BLaER1 treated with 17β-estradiol and CSF1 and Interleukin-3, amounts not matched to agents 10 nM and 100 nM (cell line): ENCODE data around the gene TSNAX.
"Not testable (repeated sequence)": the region's sequence is repeated elsewhere in the genome, so short reads cannot be mapped to it uniquely, and the experiment has no call there.

Experiments
- H3K27ac ChIP-seq, 11 experiments: shearing (Covaris generic); formaldehyde crosslinking; 2 replicates each; pipeline ENCODE4 v1.8.1; 2022
- H3K27me3 ChIP-seq, 11 experiments: shearing (Covaris generic); formaldehyde crosslinking; 2 replicates each; pipeline ENCODE4 v1.8.1; 2022
- H3K36me3 ChIP-seq, 11 experiments: shearing (Covaris generic); formaldehyde crosslinking; 2 replicates each; pipeline ENCODE4 v1.8.1; 2022
- H3K4me1 ChIP-seq, 10 experiments: shearing (Covaris generic); formaldehyde crosslinking; 2 replicates each; pipeline ENCODE4 v1.8.1; 2022
- H3K4me2 ChIP-seq, 11 experiments: shearing (Covaris generic); formaldehyde crosslinking; 2 replicates each; pipeline ENCODE4 v1.8.1; 2022
- H3K4me3 ChIP-seq, 10 experiments: shearing (Covaris generic); formaldehyde crosslinking; 2 replicates each; pipeline ENCODE4 v1.8.1; 2022
- H3K9ac ChIP-seq, 11 experiments: shearing (Covaris generic); formaldehyde crosslinking; 2 replicates each; pipeline ENCODE4 v1.8.1; 2022
- H3K9me3 ChIP-seq, 11 experiments: shearing (Covaris generic); formaldehyde crosslinking; replicated peaks in 1 of 11; 2 replicates each; pipeline ENCODE4 v1.8.1; 2022
- H4K20me1 ChIP-seq, 11 experiments: shearing (Covaris generic); formaldehyde crosslinking; 2 replicates each; pipeline ENCODE4 v1.8.1; 2022
- Cebpa-rat ChIP-seq, 11 experiments: shearing (Covaris generic); IDR thresholded peaks; 2 replicates each; pipeline ENCODE4 v1.8.1; 2022

TSNAX gene

DNA sequence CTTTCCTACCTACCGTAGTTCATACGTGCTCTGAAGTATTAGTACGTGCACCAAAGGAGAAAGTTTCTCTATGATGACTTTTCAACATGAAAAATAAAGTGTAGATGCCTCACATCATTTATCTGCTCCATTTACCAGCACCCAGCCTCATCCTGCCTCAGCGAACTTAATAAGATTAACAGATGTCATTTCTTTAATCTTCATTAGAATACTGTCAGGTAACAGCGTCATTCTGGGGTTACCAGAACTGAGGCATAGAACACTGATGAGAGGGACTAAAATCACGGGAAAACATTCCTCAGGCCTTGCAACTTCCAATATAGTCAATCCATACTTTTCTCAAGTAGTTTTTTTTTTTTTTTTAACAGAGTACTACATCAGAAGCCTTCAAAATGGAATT is 54.9 kb downstream of the TSNAX start:
- H3K4me1 ChIP-seq = peaks cover 11 to 20% (median 17%) of the 10 kb centered on the region in 10 experiments
- H3K9ac ChIP-seq = no peak overlapping the region
- no peak overlapping the region for H3K27ac ChIP-seq
- no peaks in the 10 kb centered on the region for H4K20me1 ChIP-seq
- no peaks in the 10 kb centered on the region for H3K9me3 ChIP-seq
- H3K4me3 ChIP-seq = no peak overlapping the region
- H3K36me3 ChIP-seq = no peaks in the 10 kb centered on the region
- H3K27me3 ChIP-seq = no peaks in the 10 kb centered on the region
- H3K4me2 ChIP-seq = no peak overlapping the region
- no peak for TF ChIP-seq Cebpa-rat (IDR thresholded peaks at IDR 0.05)

DNA sequence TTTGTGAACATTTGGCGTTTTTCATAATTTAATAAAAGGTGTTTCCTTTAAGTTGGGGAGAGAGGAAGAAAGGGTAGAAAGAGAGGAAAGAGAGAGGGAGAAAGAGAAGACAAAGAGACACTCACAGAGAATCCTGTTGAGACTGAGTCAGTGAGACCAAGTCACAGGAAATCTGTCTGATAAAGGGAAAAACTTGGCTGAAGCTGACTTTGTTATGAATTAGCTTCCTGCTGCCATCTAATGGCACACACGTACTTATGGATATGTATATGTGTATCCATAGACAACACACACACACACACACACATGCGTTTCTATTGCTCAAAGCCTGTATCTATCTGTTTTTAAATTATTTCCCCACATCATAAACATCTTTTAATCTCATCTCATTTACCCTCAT is 55.6 kb downstream of the TSNAX start:
- Histone ChIP-seq H4K20me1 (no peaks in the 10 kb centered on the region), H3K9me3 (no peaks in the 10 kb centered on the region), H3K27me3 (no peaks in the 10 kb centered on the region), H3K36me3 (no peaks in the 10 kb centered on the region), H3K4me3 (no peak overlapping the region), H3K4me2 (peak overlapping the region in 6 of 11 experiments; percentile 38 to 66 (median 52); a peak in 10 of 22 replicates), H3K9ac (no peak overlapping the region), H3K4me1 (peaks cover 11 to 20% (median 17%) of the 10 kb centered on the region in 10 experiments), H3K27ac (peak overlapping the region in 9 of 11 experiments; percentile 1 to 55 (median 39); a peak in 7 of 22 replicates)
- no peak for TF ChIP-seq Cebpa-rat (IDR thresholded peaks at IDR 0.05)

DNA sequence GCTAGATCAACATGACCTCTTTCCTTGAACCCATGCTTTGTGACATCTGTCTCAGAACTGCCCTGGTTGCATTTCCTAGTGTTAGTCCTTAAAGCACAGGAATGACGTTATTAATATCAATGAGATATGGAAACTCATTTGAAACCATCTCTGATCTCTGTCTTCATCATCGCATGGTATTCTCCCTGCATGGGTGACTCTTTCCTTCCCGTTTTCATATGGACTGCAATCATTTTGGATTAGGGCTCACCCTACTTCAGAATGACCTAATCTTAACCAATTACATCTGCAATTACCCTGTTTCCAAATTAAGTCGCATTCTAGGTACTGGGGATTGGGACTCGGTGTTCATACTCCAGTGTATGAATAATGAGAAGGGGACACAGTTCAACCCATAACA is 56.5 kb downstream of the TSNAX start:
- H3K27me3 ChIP-seq = no peaks in the 10 kb centered on the region
- H3K36me3 ChIP-seq = no peaks in the 10 kb centered on the region
- peak overlapping the region in 8 of 11 experiments; percentile 20 to 55 (median 44); a peak in 10 of 22 replicates for H3K27ac ChIP-seq
- H3K4me2 ChIP-seq = peak overlapping the region; percentile 26 to 66 (median 41); a peak in 20 of 22 replicates
- 0 out of 22 replicates have a peak overlapping the region, but pooled peaks of 1 of the 11 experiments have one; percentile 15 for H3K9ac ChIP-seq
- H3K4me1 ChIP-seq = peaks cover 11 to 20% (median 17%) of the 10 kb centered on the region in 10 experiments
- no peaks in the 10 kb centered on the region for H4K20me1 ChIP-seq
- no peak overlapping the region for H3K4me3 ChIP-seq
- no peaks in the 10 kb centered on the region for H3K9me3 ChIP-seq
- TF ChIP-seq Cebpa-rat (IDR thresholded peaks at IDR 0.05) = no peak

DNA sequence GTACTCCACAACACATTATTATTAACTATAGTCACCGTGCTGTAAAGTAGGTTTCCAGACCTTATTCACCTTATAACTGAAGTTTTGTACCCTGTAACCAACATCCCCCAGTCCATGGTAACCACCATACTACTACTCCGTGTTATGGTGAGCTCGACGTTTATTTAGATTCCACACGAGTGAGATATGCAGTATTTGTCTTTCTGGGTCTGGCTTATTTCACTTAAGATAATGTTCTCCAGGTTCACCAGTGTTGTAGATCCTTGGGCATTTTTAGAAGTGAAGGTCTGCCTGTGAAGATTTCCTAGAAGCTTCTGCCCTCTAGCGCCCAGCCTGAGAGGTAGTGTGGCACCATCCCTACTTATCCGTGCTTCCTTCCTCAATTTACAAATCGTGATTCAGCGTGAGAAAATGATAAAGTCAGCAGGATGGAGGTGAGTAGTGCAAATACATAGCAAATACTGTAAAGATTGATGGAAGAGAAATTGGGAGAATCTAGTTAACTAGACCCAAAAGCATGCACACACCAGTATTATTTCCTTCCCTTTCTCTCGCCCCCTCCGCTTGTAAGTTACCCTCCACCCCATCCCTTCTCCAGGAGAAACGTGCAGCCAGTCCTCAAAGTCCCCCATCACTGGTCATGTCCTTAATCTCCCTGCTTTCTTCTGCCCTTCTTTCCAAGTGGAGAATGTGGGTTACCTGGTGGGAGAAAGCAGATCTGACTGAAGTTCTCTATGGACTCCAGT is 62.2 kb downstream of the TSNAX start:
- H3K27ac ChIP-seq = no peak overlapping the region
- TF ChIP-seq Cebpa-rat (IDR thresholded peaks at IDR 0.05) = no peak
- H3K4me2 ChIP-seq = peak overlapping the region in 4 of 11 experiments; percentile 44 to 47 (median 44); a peak in 8 of 22 replicates
- H3K27me3 ChIP-seq = no peaks in the 10 kb centered on the region
- peaks cover 0 to 29% (median 15%) of the 10 kb centered on the region in 10 experiments; a peak in 14 of 20 replicates for H3K4me1 ChIP-seq
- H3K36me3 ChIP-seq = no peaks in the 10 kb centered on the region
- no peak overlapping the region for H3K4me3 ChIP-seq
- H3K9me3 ChIP-seq = no peaks in the 10 kb centered on the region
- H3K9ac ChIP-seq = no peak overlapping the region
- no peaks in the 10 kb centered on the region for H4K20me1 ChIP-seq

DNA sequence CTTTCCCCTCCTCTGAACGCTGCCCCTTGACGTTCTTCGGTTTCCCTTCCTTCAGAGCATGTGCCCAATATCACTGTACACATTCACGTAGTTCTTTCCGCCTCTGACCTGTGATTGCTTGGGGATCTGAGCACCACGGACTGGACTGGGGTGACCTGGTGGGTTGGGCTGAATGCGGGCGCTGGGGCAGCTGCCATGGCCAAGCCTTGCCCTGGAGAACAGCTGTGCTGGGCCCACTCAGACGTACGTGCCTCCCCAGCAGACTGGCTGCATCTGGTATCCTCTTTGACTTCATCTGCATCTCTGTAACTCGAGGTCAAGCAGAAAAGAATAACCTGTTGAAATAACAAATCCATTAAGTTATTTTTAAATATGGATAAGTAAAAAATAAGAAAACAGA is 63.0 kb downstream of the TSNAX start:
- no peak overlapping the region for H3K9ac ChIP-seq

DNA sequence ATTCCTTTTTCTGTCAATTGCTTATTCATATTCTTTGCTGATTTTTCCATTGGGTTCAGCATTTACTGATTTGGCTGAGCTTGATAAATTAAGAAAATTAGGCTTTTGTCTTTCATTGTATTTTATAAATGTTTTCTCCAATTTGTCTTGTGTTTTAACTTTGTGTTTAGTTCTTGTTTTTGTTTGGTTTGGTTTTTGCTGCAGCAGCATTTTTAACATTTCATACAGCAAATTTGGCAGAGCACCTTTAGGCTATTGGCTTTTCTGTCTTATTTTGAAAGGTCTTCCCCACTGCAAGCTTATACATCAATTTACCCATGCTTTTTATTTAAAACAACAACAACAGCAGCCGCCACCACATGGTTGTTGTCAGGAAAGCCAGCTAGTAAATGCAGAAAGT is 64.3 kb downstream of the TSNAX start:
- no peaks in the 10 kb centered on the region for H3K36me3 ChIP-seq
- no peak overlapping the region for H3K27ac ChIP-seq
- TF ChIP-seq Cebpa-rat (IDR thresholded peaks at IDR 0.05) = no peak
- no peaks in the 10 kb centered on the region for H3K27me3 ChIP-seq
- H3K4me3 ChIP-seq = no peak overlapping the region
- H4K20me1 ChIP-seq = no peaks in the 10 kb centered on the region
- no peak overlapping the region for H3K4me2 ChIP-seq
- H3K4me1 ChIP-seq = peaks cover 0 to 35% (median 13%) of the 10 kb centered on the region in 10 experiments; a peak in 11 of 20 replicates
- no peak overlapping the region for H3K9ac ChIP-seq
- H3K9me3 ChIP-seq = no peaks in the 10 kb centered on the region

More for the DNA sequence above, 63.0 kb downstream of the TSNAX start:
- Histone ChIP-seq H4K20me1 (no peaks in the 10 kb centered on the region), H3K4me2 (peak overlapping the region in 3 of 11 experiments; percentile 31 to 44 (median 33); a peak in 4 of 22 replicates), H3K27ac (no peak overlapping the region), H3K4me3 (no peak overlapping the region), H3K36me3 (no peaks in the 10 kb centered on the region), H3K4me1 (peaks cover 0 to 33% (median 13%) of the 10 kb centered on the region in 10 experiments; a peak in 11 of 20 replicates), H3K9me3 (no peaks in the 10 kb centered on the region), H3K27me3 (no peaks in the 10 kb centered on the region)
- TF ChIP-seq Cebpa-rat (IDR thresholded peaks at IDR 0.05) = no peak

DNA sequence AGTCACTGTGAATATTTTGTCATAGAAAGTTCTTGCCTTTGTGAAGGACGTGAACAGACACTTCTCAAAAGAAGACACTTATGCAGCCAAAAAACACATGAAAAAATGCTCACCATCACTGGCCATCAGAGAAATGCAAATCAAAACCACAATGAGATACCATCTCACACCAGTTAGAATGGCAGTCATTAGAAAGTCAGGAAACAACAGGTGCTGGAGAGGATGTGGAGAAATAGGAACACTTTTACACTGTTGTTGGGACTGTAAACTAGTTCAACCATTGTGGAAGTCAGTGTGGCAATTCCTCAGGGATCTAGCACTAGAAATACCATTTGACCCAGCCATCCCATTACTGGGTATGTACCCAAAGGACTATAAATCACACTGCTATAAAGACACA is 64.8 kb downstream of the TSNAX start:
- H4K20me1 ChIP-seq, H3K4me2 ChIP-seq, H3K9me3 ChIP-seq, H3K36me3 ChIP-seq, H3K9ac ChIP-seq, H3K27me3 ChIP-seq, H3K4me3 ChIP-seq, H3K27ac ChIP-seq: not testable (repeated sequence)
- H3K4me1 ChIP-seq = peaks cover 0 to 35% (median 13%) of the 10 kb centered on the region in 10 experiments; a peak in 11 of 20 replicates

DNA sequence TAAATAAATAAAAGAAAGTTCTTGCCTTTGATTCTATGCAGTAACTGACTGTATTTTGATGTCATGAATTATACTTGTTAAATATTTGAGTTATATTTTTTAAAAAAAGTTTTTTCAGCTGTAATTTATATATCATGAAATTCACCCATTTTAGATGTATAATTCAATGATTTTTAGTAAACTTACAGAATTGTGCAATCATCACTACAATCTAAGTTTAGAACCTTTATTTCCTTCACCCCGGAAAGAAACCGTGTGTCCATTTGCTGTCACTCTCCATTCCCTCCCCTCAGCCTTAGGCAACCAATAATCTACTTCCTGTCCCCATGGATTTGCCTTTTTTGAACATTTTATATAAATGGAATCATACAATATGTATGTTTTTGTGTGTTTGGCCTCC is 65.7 kb downstream of the TSNAX start:
- Histone ChIP-seq H3K4me1 (peaks cover 0 to 35% (median 13%) of the 10 kb centered on the region in 10 experiments; a peak in 11 of 20 replicates), H3K9me3 (no peaks in the 10 kb centered on the region), H3K4me3 (no peak overlapping the region), H3K9ac (no peak overlapping the region), H3K27me3 (no peaks in the 10 kb centered on the region), H3K27ac (no peak overlapping the region), H3K4me2 (no peak overlapping the region), H4K20me1 (no peaks in the 10 kb centered on the region), H3K36me3 (no peaks in the 10 kb centered on the region)
- peak in 1 of 11 experiments; percentile 11; a peak in 1 of 22 replicates for TF ChIP-seq Cebpa-rat (IDR thresholded peaks at IDR 0.05)

DNA sequence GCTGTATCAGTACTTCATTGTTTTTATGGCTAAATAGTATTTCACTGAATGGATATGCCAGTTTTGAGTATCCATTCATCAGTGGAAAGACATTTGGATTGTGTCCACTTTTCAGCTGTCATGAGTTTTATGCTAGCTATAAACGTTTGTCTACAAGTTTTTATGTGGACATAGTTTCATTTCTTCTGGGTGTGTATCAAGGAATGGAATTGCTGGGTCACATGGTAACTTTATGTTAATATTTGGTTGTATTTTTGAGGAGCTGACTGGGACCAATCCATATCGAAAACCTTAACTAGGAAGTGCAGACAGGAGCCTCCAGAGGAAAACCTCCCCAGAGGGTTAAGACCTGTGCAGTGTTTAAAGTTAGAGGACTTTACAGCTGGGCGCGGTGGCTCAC is 66.3 kb downstream of the TSNAX start:
- no peaks in the 10 kb centered on the region for H3K27me3 ChIP-seq
- H3K27ac ChIP-seq = no peak overlapping the region
- peaks cover 0 to 35% (median 13%) of the 10 kb centered on the region in 10 experiments; a peak in 11 of 20 replicates for H3K4me1 ChIP-seq
- no peak overlapping the region for H3K4me3 ChIP-seq
- H3K9me3 ChIP-seq = no peaks in the 10 kb centered on the region
- H3K36me3 ChIP-seq = no peaks in the 10 kb centered on the region
- no peaks in the 10 kb centered on the region for H4K20me1 ChIP-seq
- H3K4me2 ChIP-seq = no peak overlapping the region
- no peak for TF ChIP-seq Cebpa-rat (IDR thresholded peaks at IDR 0.05)
- no peak overlapping the region for H3K9ac ChIP-seq
